ENCODE data around the gene HOXA11. TPM values are rescaled to one million over a fixed set of nuclear protein-coding genes. Genes with fewer than 3 reads are reported as not detected.
A peak's percentile ranks its signal among the peaks of the same experiment; 100 is the strongest.

HOXA11 gene
- total RNA-seq, 2 donors from 2014 or later, result not detected

DNA sequence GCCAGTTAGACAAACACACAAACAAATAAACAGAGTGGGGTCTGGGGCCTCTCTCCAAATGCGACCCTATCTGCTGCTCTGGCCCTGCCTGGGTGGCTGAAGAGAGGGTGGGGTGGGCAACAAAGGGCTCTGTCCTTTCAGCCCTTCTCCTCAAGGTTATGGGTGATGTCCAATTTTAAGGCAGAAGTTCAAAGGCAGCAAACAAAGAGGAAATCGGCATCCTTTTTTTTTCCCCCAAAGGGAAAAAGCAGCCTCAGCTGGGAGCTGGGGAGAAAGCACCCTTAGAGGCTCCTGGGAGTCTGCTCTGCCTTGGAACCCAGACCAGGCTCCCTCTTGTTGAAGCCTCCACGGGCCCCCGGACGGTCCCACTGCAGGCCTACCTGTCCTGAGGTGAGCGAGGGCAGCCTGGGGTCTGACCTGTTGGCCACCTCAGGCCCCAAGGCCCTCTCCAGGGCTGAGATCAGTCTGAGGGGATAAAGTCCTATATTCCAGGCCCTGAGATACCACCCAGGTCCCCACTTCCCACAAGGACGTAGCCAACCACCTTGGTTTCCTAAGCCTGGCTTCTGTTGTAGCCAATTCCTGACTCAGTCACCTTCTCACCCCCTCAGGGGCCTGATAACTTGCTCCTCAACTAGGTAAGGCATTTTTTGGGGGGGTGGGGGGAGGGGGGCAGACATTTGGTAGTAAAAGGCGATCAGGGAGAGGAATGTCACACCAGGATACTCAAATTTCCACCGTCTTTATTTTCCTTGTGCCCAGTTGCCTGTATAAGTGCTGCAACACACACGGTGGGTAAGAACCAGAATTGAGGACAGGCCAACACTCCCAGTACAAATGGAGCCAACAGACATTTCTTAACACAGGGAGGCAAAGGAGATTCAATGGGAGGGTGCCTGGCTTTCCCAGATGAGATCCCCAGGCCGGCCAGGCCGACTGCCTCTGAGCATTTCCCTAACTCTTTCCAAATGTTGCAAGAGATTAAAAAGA lies 4.3 kb downstream of the HOXA11 start:
- DNase-seq (ENCODE audit: low spot score), result no peak
- no peaks in the 10 kb centered on the region for H3K9me3 ChIP-seq
- H3K27ac ChIP-seq, result no peak overlapping the region
- H3K4me1 ChIP-seq, result peaks cover 0 to 38% of the 10 kb centered on the region in 2 donors
- H3K36me3 ChIP-seq, result no peaks in the 10 kb centered on the region
- H3K27me3 ChIP-seq, result peaks cover 61 to 84% of the 10 kb centered on the region in 2 donors
- no peak overlapping the region for H3K4me3 ChIP-seq
- TF ChIP-seq, protein P1, sequence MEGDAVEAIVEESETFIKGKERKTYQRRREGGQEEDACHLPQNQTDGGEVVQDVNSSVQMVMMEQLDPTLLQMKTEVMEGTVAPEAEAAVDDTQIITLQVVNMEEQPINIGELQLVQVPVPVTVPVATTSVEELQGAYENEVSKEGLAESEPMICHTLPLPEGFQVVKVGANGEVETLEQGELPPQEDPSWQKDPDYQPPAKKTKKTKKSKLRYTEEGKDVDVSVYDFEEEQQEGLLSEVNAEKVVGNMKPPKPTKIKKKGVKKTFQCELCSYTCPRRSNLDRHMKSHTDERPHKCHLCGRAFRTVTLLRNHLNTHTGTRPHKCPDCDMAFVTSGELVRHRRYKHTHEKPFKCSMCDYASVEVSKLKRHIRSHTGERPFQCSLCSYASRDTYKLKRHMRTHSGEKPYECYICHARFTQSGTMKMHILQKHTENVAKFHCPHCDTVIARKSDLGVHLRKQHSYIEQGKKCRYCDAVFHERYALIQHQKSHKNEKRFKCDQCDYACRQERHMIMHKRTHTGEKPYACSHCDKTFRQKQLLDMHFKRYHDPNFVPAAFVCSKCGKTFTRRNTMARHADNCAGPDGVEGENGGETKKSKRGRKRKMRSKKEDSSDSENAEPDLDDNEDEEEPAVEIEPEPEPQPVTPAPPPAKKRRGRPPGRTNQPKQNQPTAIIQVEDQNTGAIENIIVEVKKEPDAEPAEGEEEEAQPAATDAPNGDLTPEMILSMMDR (IDR thresholded peaks at IDR 0.05), result no peak

DNA sequence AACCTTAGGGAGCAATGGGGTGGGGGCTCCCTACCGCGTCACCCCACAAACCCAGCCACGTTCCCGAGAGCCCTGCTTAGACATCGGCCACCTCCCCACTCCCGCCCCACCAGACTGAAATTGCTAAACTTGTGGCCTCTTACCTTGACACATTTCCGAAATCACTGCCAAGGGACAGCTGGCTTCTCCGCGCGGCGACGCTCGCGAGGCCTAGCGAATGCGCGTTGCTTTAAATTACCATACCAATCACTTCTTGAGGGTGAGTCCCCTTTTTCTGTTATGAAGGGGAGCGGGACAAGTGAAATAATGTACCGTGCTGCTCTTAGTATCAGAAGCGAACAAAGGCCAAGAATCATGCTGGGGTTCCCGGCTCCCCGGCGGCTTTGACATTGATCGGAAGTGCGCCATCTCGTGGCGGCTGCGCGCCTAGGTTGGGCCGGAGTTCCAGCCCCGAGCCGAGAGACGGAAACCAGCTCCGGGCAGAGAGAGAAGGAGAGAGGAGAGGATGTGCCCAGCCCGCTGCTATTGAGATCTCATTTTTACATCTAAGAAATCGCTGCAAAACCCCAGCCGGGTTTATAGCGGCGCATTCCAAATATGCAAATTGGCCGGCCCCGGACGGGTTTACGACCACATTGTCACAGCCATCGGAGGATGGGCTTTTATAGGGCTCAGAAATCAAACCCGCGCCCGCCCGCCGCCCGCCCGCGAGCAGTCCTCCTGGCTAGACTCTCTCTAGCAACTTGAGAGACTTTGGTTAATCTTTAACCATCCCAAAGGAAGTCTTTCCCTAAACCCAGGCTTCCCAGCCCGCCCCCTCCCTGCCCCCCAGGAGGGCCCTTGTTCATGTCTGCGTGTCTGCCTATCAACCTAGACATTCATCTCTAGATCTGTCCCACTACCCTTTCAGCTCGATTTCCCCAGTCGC lies 5.3 kb downstream of the HOXA11 start:
- Histone ChIP-seq H3K27ac (no peak overlapping the region), H3K9me3 (no peaks in the 10 kb centered on the region), H3K27me3 (peaks cover 55 to 83% of the 10 kb centered on the region in 2 donors), H3K4me3 (no peak overlapping the region), H3K36me3 (no peaks in the 10 kb centered on the region), H3K4me1 (peaks cover 0 to 29% of the 10 kb centered on the region in 2 donors)
- TF ChIP-seq, protein P1 (IDR thresholded peaks at IDR 0.05), result peak; percentile 65 to 73
- DNase-seq (ENCODE audit: low spot score), result no peak

DNA sequence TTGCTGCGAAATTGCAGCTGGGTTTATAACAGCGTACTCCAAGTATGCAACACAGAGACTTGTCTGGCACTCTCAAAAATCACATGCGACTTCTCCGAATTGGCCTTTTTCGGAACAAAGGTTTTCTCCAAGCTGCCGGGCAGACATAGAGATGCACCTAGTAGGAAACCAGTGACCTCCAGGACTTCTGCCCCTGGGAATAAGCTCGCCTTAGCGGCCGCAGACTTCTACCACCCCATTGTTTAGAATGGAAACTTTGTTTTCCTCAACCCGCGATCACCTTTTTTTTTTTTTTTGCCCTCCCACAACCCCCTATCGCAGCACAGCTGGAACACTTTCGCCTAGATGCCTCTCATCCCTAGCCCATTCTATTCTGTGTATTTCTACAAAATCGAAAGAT lies 6.0 kb downstream of the HOXA11 start:
- H3K27ac ChIP-seq, result no peak overlapping the region
- DNase-seq (ENCODE audit: low spot score), result no peak
- no peaks in the 10 kb centered on the region for H3K36me3 ChIP-seq
- H3K4me3 ChIP-seq, result no peak overlapping the region
- TF ChIP-seq, protein P1 (IDR thresholded peaks at IDR 0.05), result no peak
- H3K4me1 ChIP-seq, result peaks cover 0 to 29% of the 10 kb centered on the region in 2 donors
- H3K27me3 ChIP-seq, result peaks cover 57 to 83% of the 10 kb centered on the region in 2 donors
- H3K9me3 ChIP-seq, result no peaks in the 10 kb centered on the region

DNA sequence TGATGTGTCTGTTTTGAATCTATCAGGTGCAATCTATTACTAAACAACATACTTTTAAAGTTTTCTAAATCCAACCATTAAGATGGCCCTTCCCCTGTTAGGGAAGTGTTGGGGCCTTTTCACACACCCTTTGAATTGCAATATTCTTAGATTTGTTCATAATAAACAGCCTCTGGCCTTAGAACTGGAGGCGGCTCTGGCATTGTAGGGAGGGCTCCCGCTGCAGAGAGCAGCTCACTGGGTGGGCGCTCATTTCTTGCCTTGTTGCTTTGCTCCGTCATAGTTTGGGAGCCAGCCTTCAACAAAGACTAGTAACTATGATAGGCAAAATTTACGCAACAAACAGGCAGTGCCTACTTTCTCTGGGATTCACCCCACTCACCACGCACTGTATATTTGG lies 6.7 kb downstream of the HOXA11 start:
- H3K4me3 ChIP-seq, result no peak overlapping the region
- H3K9me3 ChIP-seq, result no peaks in the 10 kb centered on the region
- H3K27ac ChIP-seq, result no peak overlapping the region
- peaks cover 0 to 29% of the 10 kb centered on the region in 2 donors for H3K4me1 ChIP-seq
- peaks cover 55 to 82% of the 10 kb centered on the region in 2 donors for H3K27me3 ChIP-seq
- H3K36me3 ChIP-seq, result no peaks in the 10 kb centered on the region
- DNase-seq (ENCODE audit: low spot score), result no peak
- TF ChIP-seq, protein P1 (IDR thresholded peaks at IDR 0.05), result no peak

DNA sequence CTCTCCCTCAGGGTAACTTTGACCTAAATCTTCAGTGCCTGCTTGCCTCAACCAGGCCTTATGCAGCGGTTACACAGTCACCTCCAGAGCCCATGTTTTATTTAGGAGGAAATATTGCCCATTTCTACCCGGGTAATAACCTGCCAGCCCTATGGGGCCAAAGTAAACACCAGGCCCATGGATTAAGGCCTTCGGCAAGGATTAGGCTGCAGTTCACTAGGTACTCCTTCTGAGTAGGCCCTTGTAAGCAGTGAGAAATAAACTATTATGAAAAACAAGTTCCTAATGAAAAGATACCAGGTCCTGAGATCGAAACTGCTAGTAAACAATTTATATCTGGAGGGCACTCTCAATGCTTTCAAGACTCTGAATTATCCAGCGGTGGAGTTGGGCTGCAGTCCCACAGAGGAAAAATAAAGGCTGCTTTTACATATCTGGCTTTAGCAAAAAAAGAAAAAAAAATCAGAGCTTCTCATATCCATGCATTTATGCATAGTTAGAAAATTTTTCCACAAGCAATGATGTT lies 7.2 kb downstream of the HOXA11 start:
- TF ChIP-seq, protein P1 (IDR thresholded peaks at IDR 0.05), result no peak
- H3K9me3 ChIP-seq, result no peaks in the 10 kb centered on the region
- H3K36me3 ChIP-seq, result no peaks in the 10 kb centered on the region
- H3K27ac ChIP-seq, result no peak overlapping the region
- no peak for DNase-seq (ENCODE audit: low spot score)
- peaks cover 53 to 82% of the 10 kb centered on the region in 2 donors for H3K27me3 ChIP-seq
- H3K4me1 ChIP-seq, result peaks cover 0 to 29% of the 10 kb centered on the region in 2 donors
- no peak overlapping the region for H3K4me3 ChIP-seq
